Measurements from ENCODE around the gene COG4.

The COG4 gene

DNA sequence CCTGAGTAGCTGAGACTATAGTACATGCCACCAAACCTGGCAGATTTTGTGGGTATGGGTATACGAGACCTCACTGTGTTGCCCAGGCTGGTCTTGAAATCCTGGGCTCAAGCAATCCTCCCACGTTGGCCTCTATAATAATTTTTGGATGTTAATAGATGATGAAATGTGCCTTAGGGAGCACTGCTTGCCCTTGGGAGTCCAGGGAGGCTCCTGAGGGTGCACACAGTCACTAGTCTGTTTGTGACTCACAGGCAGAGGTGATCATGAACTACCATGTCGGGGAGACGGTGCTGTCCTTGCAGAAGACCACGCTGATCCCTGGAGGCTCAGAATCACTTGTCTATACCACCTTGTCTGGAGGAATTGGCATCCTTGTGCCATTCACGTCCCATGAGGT lies 46.4 kb upstream of the COG4 start:
- no peak for DNase-seq
- Histone ChIP-seq H3K4me1 (no peaks in the 10 kb centered on the region), H3K4me3 (ENCODE audit: low read depth, low read length) (no peak overlapping the region), H3K36me3 (peaks cover 100% of the 10 kb centered on the region), H3K9me3 (no peaks in the 10 kb centered on the region), H3K27me3 (no peaks in the 10 kb centered on the region)
- TF ChIP-seq, protein P1, sequence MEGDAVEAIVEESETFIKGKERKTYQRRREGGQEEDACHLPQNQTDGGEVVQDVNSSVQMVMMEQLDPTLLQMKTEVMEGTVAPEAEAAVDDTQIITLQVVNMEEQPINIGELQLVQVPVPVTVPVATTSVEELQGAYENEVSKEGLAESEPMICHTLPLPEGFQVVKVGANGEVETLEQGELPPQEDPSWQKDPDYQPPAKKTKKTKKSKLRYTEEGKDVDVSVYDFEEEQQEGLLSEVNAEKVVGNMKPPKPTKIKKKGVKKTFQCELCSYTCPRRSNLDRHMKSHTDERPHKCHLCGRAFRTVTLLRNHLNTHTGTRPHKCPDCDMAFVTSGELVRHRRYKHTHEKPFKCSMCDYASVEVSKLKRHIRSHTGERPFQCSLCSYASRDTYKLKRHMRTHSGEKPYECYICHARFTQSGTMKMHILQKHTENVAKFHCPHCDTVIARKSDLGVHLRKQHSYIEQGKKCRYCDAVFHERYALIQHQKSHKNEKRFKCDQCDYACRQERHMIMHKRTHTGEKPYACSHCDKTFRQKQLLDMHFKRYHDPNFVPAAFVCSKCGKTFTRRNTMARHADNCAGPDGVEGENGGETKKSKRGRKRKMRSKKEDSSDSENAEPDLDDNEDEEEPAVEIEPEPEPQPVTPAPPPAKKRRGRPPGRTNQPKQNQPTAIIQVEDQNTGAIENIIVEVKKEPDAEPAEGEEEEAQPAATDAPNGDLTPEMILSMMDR (IDR thresholded peaks at IDR 0.05; ENCODE audit: low read depth, low read length), result no peak

DNA sequence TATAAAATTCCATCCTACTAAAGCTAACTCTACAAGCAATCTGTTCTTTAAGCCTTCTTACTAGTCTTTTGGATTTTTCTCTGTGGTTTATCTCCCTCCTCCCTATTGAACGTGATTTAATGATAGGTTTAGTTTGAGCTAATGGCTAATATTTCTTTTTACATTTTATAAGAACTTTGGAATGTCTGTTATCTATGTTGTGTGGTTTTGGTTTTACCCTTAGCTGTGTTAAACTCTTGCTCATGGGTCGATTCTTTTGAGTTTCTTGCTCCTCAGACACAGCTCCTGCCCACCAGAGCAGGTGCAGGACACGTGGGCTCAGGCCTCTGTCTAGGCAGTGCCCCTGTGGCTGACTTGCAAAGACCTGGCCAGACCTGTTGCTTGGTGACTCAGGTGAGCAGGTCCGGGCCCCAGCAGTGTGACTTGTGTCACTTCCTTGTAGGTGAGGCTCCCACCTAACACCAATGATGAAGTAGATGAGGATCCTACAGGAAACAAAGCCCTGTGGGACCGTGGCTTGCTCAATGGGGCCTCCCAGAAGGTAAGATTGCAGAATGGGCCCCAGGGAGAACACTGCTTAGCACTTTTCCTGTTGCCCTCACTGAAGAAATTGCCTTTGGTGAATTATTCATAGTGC lies 45.4 kb upstream of the COG4 start:
- no peaks in the 10 kb centered on the region for H3K4me1 ChIP-seq
- no peak for DNase-seq
- peaks cover 100% of the 10 kb centered on the region for H3K36me3 ChIP-seq
- H3K9me3 ChIP-seq, result no peaks in the 10 kb centered on the region
- no peaks in the 10 kb centered on the region for H3K27me3 ChIP-seq
- no peak overlapping the region for H3K4me3 ChIP-seq (ENCODE audit: low read depth, low read length)
- TF ChIP-seq, protein P1 (IDR thresholded peaks at IDR 0.05; ENCODE audit: low read depth, low read length), result no peak

DNA sequence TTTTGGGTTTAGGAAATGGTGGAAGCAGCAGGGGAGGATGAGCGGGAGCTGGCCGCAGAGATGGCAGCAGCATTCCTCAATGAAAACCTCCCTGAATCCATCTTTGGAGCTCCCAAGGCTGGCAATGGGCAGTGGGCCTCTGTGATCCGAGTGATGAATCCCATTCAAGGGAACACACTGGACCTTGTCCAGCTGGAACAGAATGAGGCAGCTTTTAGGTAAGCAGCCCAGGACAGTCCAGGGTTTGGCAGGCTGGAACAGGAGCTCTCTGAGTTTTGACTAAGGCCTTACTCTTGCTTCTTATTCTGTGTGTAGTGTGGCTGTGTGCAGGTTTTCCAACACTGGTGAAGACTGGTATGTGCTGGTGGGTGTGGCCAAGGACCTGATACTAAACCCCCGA lies 41.7 kb upstream of the COG4 start:
- no peaks in the 10 kb centered on the region for H3K4me1 ChIP-seq
- H3K27me3 ChIP-seq, result no peaks in the 10 kb centered on the region
- H3K4me3 ChIP-seq (ENCODE audit: low read depth, low read length), result no peak overlapping the region
- DNase-seq, result no peak
- H3K9me3 ChIP-seq, result no peaks in the 10 kb centered on the region
- TF ChIP-seq, protein P1 (IDR thresholded peaks at IDR 0.05; ENCODE audit: low read depth, low read length), result no peak
- H3K36me3 ChIP-seq, result peaks cover 100% of the 10 kb centered on the region

DNA sequence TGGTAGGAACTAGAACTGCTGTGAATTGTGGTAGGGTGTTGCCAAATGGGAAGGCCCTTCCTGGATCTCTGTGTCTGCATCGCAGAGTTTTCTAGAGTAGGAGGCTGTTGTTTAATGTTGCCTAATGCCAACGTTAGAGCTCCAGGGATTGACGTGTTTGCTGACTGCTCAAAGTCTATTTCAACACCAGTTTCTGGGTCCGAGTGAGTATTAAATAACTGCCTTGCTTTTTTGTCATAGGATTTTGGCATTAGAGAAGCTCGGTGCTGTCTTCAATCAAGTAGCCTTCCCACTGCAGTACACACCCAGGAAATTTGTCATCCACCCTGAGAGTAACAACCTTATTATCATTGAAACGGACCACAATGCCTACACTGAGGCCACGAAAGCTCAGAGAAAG lies 40.3 kb upstream of the COG4 start:
- H3K4me1 ChIP-seq, result no peaks in the 10 kb centered on the region
- TF ChIP-seq, protein P1 (IDR thresholded peaks at IDR 0.05; ENCODE audit: low read depth, low read length), result no peak
- no peak overlapping the region for H3K4me3 ChIP-seq (ENCODE audit: low read depth, low read length)
- peaks cover 100% of the 10 kb centered on the region for H3K36me3 ChIP-seq
- DNase-seq, result no peak
- H3K27me3 ChIP-seq, result no peaks in the 10 kb centered on the region
- no peaks in the 10 kb centered on the region for H3K9me3 ChIP-seq

DNA sequence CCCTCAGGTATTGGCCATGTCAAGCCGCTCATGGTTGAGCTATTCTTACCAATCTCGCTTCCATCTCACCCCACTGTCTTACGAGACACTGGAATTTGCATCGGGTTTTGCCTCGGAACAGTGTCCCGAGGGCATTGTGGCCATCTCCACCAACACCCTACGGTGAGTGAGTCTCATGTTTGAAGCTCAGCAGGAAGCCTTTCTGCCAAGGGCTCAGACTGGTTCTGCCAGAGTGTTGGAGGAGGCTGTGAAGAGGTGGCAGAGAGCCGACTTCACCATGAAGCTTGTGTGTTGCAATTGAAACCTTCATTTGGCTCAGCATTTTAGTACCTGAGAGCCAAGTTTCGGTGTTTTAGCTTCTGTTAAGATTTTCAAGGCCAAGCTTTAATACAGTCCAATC lies 38.3 kb upstream of the COG4 start:
- H3K4me1 ChIP-seq, result no peaks in the 10 kb centered on the region
- TF ChIP-seq, protein P1 (IDR thresholded peaks at IDR 0.05; ENCODE audit: low read depth, low read length), result no peak
- H3K27me3 ChIP-seq, result no peaks in the 10 kb centered on the region
- peaks cover 100% of the 10 kb centered on the region for H3K36me3 ChIP-seq
- no peaks in the 10 kb centered on the region for H3K9me3 ChIP-seq
- DNase-seq, result no peak
- H3K4me3 ChIP-seq (ENCODE audit: low read depth, low read length), result no peak overlapping the region

DNA sequence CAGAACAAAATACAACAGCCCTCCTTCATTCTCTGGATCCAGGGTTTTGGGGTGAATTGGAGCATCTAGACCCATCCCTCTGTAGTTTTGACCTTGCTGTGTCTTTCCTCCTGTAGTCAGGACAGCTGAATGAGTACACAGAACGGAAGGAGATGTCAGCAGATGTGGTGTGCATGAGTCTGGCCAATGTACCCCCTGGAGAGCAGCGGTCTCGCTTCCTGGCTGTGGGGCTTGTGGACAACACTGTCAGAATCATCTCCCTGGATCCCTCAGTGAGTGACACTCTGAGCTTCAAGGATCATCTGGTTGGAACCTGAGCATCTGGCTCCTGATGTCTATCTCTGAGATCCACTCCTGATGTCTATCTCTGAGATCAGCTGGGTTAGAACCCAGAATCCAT lies 32.7 kb upstream of the COG4 start:
- DNase-seq, result no peak
- Histone ChIP-seq H3K27me3 (no peaks in the 10 kb centered on the region), H3K9me3 (no peaks in the 10 kb centered on the region), H3K4me1 (no peaks in the 10 kb centered on the region), H3K36me3 (peaks cover 100% of the 10 kb centered on the region), H3K4me3 (ENCODE audit: low read depth, low read length) (no peak overlapping the region)
- TF ChIP-seq, protein P1 (IDR thresholded peaks at IDR 0.05; ENCODE audit: low read depth, low read length), result no peak

All from BE2C (cell line).